GM18526 (cell line): ENCODE results near the gene TMEM63B.

Experiments
- POLR2A ChIP-seq: IDR thresholded peaks from 3 replicates; pipeline ENCODE4 v1.6.1; 2011; ENCODE audit not compliant: insufficient read length; ENCODE audit errors: extremely low read depth

Gene TMEM63B

GRCh38 chr6:44203955-44204354, 76.6 kb downstream of the TMEM63B start:
- no peak for TF ChIP-seq POLR2A
